ENCODE results near the gene PLCB4. TPM values are rescaled to one million over a fixed set of nuclear protein-coding genes. Genes with fewer than 3 reads are reported as not detected.

PLCB4 gene
- total RNA-seq, 4 donors from 2014 or later: 6.3 to 24.5 (median 10.4) TPM

DNA sequence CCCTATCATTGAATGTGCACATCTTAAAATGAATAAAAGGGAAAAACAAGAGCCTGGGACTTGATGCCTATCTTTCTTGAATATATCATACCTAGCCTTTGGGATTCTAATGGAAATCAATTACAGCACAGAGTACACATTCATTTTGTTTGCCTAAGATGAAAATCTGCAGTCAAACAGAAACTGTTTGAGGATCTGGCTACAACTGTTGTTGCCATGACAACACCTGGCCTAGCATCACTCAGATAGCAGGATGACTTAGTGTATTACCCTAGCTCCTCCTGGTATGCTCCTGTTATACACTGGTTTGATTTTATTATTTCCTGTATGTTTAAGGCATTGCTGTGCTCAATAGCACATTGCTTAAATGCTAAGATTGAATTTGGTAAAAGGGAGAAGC, 374.0 kb downstream of the PLCB4 start:
- Histone ChIP-seq H3K27me3 (no peaks in the 10 kb centered on the region), H3K4me1 (no peaks in the 10 kb centered on the region), H3K27ac (no peak overlapping the region), H3K4me3 (no peak overlapping the region), H3K9me3 (no peaks in the 10 kb centered on the region), H3K36me3 (peaks cover 8% of the 10 kb centered on the region)
- DNase-seq (ENCODE audit: low spot score in 2 of 2): no peak
- TF ChIP-seq POLR2AphosphoS5 (IDR thresholded peaks at IDR 0.05): no peak
- no peak for TF ChIP-seq EP300 (IDR thresholded peaks at IDR 0.05)
- TF ChIP-seq, protein P1, sequence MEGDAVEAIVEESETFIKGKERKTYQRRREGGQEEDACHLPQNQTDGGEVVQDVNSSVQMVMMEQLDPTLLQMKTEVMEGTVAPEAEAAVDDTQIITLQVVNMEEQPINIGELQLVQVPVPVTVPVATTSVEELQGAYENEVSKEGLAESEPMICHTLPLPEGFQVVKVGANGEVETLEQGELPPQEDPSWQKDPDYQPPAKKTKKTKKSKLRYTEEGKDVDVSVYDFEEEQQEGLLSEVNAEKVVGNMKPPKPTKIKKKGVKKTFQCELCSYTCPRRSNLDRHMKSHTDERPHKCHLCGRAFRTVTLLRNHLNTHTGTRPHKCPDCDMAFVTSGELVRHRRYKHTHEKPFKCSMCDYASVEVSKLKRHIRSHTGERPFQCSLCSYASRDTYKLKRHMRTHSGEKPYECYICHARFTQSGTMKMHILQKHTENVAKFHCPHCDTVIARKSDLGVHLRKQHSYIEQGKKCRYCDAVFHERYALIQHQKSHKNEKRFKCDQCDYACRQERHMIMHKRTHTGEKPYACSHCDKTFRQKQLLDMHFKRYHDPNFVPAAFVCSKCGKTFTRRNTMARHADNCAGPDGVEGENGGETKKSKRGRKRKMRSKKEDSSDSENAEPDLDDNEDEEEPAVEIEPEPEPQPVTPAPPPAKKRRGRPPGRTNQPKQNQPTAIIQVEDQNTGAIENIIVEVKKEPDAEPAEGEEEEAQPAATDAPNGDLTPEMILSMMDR (IDR thresholded peaks at IDR 0.05): no peak
- TF ChIP-seq POLR2A (IDR thresholded peaks at IDR 0.05): no peak

DNA sequence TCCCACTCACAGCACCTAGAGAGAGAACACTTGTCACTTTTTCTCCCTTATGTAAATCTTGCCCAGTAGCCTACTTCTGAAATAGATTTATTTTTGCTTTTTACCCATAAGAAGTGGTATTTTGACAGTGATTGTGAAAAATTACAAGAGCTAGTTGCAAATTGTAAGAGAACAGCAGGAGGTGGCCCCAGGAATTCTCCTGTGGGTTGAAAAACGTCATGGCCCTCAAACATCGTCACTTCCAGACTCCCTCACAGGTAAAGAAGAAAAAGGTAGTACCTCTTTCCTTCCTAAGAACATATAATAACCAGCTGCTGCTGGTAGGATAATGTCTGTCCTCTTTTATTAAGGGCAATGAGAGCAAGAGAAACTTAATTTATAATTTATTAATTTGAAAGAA, 376.0 kb downstream of the PLCB4 start:
- 56% methylated on average over 2 of the region's 2 CpGs for WGBS
- DNase-seq (ENCODE audit: low spot score in 2 of 2): no peak
- TF ChIP-seq, protein P1 (IDR thresholded peaks at IDR 0.05): no peak
- TF ChIP-seq EP300 (IDR thresholded peaks at IDR 0.05) (no peak), POLR2A (IDR thresholded peaks at IDR 0.05) (no peak), POLR2AphosphoS5 (IDR thresholded peaks at IDR 0.05) (no peak)

DNA sequence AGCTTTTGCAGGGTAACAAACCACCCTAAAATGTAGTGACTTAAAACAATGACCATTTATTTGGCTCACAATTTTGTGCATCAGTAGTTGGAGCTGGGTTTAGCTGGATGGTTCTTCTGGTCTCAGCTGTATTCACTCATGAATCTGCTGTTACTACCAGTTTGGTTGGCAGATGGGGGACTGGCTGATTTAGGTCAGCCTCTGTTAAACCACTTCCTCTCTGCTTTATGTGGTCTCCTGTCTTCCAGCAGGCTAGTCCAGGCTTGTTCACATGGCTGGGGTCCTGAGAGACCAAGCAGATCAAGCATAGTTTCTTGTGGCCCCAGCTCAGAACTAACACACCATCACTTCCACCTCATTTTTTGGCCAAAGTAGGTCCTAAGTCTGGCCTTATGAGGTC, 378.3 kb downstream of the PLCB4 start:
- Histone ChIP-seq H3K4me1 (no peaks in the 10 kb centered on the region), H3K36me3 (no peaks in the 10 kb centered on the region), H3K9me3 (no peaks in the 10 kb centered on the region), H3K27me3 (no peaks in the 10 kb centered on the region), H3K27ac (no peak overlapping the region), H3K4me3 (no peak overlapping the region)
- DNase-seq (ENCODE audit: low spot score in 2 of 2): no peak
- no peak for TF ChIP-seq POLR2AphosphoS5 (IDR thresholded peaks at IDR 0.05)
- TF ChIP-seq EP300 (IDR thresholded peaks at IDR 0.05): no peak
- TF ChIP-seq POLR2A (IDR thresholded peaks at IDR 0.05): no peak
- TF ChIP-seq, protein P1 (IDR thresholded peaks at IDR 0.05): no peak

More for the DNA sequence above, 376.0 kb downstream of the PLCB4 start:
- Histone ChIP-seq H3K27ac (no peak overlapping the region), H3K36me3 (no peaks in the 10 kb centered on the region), H3K4me1 (no peaks in the 10 kb centered on the region), H3K4me3 (no peak overlapping the region), H3K9me3 (no peaks in the 10 kb centered on the region), H3K27me3 (no peaks in the 10 kb centered on the region)

DNA sequence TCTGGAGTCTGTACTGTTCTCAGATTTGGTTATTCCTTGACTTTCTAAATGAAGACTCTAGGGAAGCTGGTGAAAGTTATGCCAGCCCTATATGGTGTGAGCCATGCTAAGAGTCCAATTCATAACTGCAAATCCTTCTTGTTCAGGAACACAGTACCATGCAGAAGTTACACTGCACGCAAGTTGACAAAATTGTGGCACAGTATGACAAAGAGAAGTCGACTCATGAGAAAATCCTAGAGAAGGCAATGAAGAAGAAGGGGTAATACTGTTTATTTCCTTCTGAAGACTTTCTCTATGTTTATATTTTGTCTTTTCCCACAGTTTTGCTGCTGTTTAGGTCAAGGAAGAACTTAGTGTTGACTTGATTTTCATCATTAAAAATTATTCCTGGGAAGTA, 384.3 kb downstream of the PLCB4 start:
- Histone ChIP-seq H3K4me3 (no peak overlapping the region), H3K36me3 (no peaks in the 10 kb centered on the region), H3K4me1 (no peaks in the 10 kb centered on the region), H3K27me3 (no peaks in the 10 kb centered on the region), H3K9me3 (no peaks in the 10 kb centered on the region), H3K27ac (no peak overlapping the region)
- 95% methylated on average over 2 of the region's 2 CpGs for WGBS
- no peak for TF ChIP-seq POLR2AphosphoS5 (IDR thresholded peaks at IDR 0.05)
- no peak for TF ChIP-seq EP300 (IDR thresholded peaks at IDR 0.05)
- TF ChIP-seq, protein P1 (IDR thresholded peaks at IDR 0.05): no peak
- no peak for TF ChIP-seq POLR2A (IDR thresholded peaks at IDR 0.05)
- no peak for DNase-seq (ENCODE audit: low spot score in 2 of 2)

DNA sequence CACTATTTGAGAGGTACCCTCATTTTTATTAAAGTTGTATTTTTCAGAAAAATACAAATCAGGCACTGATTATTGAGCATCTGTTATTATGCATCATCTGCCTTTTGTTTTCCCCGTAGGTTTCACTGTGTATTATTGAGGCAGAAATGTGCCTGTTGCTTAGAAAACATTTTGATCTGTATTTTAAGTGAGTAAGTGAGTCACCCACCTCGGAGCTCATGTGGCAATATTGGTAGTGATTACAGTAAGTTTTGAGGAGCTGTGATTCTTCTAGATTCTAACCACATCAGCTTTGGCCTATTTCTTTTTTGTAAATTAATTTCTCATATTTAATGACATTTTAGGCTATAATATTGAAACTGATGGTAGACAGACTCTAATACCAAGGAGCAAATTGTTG, 385.9 kb downstream of the PLCB4 start:
- no peaks in the 10 kb centered on the region for H3K27me3 ChIP-seq
- no peak overlapping the region for H3K4me3 ChIP-seq
- no peak for DNase-seq (ENCODE audit: low spot score in 2 of 2)
- TF ChIP-seq EP300 (IDR thresholded peaks at IDR 0.05) (no peak), POLR2AphosphoS5 (IDR thresholded peaks at IDR 0.05) (no peak), POLR2A (IDR thresholded peaks at IDR 0.05) (no peak)
- TF ChIP-seq, protein P1 (IDR thresholded peaks at IDR 0.05): no peak
- no peaks in the 10 kb centered on the region for H3K4me1 ChIP-seq
- no peak overlapping the region for H3K27ac ChIP-seq
- H3K9me3 ChIP-seq: no peaks in the 10 kb centered on the region
- peaks cover 3% of the 10 kb centered on the region for H3K36me3 ChIP-seq
- WGBS: 72% methylated on average over 2 of the region's 2 CpGs
